Measurements from ENCODE around the gene NRG2. TPM values are rescaled to one million over a fixed set of nuclear protein-coding genes. Genes with fewer than 3 reads are reported as not detected.

Gene NRG2
- total and polyA plus RNA-seq, 2 of the 4 experiments (the other 2 are of a cell fraction) = 0.18 TPM; not detected in 1

DNA sequence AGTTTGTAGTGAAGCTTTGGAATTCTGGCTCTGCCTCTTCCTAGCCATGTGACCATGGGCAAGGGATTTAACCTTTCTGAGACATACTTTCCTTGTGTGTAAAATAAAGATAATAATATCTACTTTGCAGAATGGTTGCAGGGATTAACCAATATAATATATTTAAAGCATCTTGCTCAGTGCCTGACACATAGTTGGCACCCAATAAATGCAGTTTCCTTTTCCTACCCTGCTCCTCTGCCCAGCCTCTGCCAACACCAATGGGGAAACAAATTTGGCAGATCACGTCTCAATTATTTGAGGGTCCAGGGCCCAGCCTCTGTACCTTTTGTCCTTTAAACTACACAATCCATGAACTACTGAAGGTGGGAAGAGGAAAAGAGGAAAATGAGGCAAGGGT, 91.1 kb downstream of the NRG2 start:
- H4K20me1 ChIP-seq (ENCODE audit: insufficient read depth, low read length) = no peaks in the 10 kb centered on the region; the same call in 1 of the 2 replicates
- no TSS peak for BruUV-seq (replicated peaks)
- no peak overlapping the region for H3K27ac ChIP-seq (ENCODE audit: insufficient read depth, low read length)
- intact Hi-C loops (cut with micrococcal nuclease) (no loop called here), in situ Hi-C loops (cut with MboI; ENCODE audit: low sequenced_read_pairs) (no loop called here), dilution Hi-C loops (cut with HindIII; ENCODE audit: low sequenced_read_pairs, unreplicated experiment) (no loop called here)
- ChIA-PET CTCF (interaction anchor here (1.2 kb wide), 1 partner anchor 15 kb away, joined by 3 read pairs; no protein-coding TSS in a partner anchor), POLR2A (ENCODE audit: unreplicated experiment) (no interaction called here)
- no peak overlapping the region for H3K4ac ChIP-seq (ENCODE audit: low read depth, low read length)
- TF ChIP-seq, protein P1, sequence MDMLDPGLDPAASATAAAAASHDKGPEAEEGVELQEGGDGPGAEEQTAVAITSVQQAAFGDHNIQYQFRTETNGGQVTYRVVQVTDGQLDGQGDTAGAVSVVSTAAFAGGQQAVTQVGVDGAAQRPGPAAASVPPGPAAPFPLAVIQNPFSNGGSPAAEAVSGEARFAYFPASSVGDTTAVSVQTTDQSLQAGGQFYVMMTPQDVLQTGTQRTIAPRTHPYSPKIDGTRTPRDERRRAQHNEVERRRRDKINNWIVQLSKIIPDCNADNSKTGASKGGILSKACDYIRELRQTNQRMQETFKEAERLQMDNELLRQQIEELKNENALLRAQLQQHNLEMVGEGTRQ (IDR thresholded peaks at IDR 0.05; ENCODE audit: low read depth, low read length) = no peak
- TF ChIP-seq MXI1 (IDR thresholded peaks at IDR 0.05; ENCODE audit: borderline replicate concordance, low read depth, low read length) = no peak
- no peak for TF ChIP-seq POLR2A (IDR thresholded peaks at IDR 0.05; ENCODE audit: low read depth, low read length)
- no peak for TF ChIP-seq RFX5 (IDR thresholded peaks at IDR 0.05; ENCODE audit: low read depth, low read length)
- no peak for TF ChIP-seq FOS (IDR thresholded peaks at IDR 0.05; ENCODE audit: low read depth, low read length)
- no peak for TF ChIP-seq CEBPB (IDR thresholded peaks at IDR 0.05; ENCODE audit: low read depth, low read length)
- no peak for TF ChIP-seq MAZ (IDR thresholded peaks at IDR 0.05; ENCODE audit: borderline replicate concordance, low read depth, low read length)
- TF ChIP-seq NFE2L2 (IDR thresholded peaks at IDR 0.05; ENCODE audit: low read depth, low read length) = no peak
- no peak for TF ChIP-seq SMC3 (IDR thresholded peaks at IDR 0.05; ENCODE audit: low read depth, low read length)
- no peak for TF ChIP-seq CHD1 (IDR thresholded peaks at IDR 0.05; ENCODE audit: low read depth, low read length)
- TF ChIP-seq RAD21 (IDR thresholded peaks at IDR 0.05; ENCODE audit: low read length) = no peak
- TF ChIP-seq, protein P2, sequence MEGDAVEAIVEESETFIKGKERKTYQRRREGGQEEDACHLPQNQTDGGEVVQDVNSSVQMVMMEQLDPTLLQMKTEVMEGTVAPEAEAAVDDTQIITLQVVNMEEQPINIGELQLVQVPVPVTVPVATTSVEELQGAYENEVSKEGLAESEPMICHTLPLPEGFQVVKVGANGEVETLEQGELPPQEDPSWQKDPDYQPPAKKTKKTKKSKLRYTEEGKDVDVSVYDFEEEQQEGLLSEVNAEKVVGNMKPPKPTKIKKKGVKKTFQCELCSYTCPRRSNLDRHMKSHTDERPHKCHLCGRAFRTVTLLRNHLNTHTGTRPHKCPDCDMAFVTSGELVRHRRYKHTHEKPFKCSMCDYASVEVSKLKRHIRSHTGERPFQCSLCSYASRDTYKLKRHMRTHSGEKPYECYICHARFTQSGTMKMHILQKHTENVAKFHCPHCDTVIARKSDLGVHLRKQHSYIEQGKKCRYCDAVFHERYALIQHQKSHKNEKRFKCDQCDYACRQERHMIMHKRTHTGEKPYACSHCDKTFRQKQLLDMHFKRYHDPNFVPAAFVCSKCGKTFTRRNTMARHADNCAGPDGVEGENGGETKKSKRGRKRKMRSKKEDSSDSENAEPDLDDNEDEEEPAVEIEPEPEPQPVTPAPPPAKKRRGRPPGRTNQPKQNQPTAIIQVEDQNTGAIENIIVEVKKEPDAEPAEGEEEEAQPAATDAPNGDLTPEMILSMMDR (conservative IDR thresholded peaks at IDR 0.05; ENCODE audit: low read depth, low read length) = no peak
- TF ChIP-seq, protein P3, sequence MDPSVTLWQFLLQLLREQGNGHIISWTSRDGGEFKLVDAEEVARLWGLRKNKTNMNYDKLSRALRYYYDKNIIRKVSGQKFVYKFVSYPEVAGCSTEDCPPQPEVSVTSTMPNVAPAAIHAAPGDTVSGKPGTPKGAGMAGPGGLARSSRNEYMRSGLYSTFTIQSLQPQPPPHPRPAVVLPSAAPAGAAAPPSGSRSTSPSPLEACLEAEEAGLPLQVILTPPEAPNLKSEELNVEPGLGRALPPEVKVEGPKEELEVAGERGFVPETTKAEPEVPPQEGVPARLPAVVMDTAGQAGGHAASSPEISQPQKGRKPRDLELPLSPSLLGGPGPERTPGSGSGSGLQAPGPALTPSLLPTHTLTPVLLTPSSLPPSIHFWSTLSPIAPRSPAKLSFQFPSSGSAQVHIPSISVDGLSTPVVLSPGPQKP (IDR thresholded peaks at IDR 0.05; ENCODE audit: borderline replicate concordance, low read depth, low read length) = no peak
- no peak overlapping the region for H4K91ac ChIP-seq (ENCODE audit: insufficient read depth, low read depth, low read length)
- H2BK5ac ChIP-seq (ENCODE audit: low read depth, low read length, poor library complexity, severe bottlenecking) = no peak overlapping the region
- ATAC-seq (ENCODE audit: low read depth) (no peak), DNase-seq (no peak)
- H3K4me2 ChIP-seq (ENCODE audit: low read depth, low read length) = no peak overlapping the region
- H2BK120ac ChIP-seq (ENCODE audit: low read depth, low read length) = no peak overlapping the region
- no peak overlapping the region for H4K5ac ChIP-seq (ENCODE audit: low read depth, low read length)
- H3K9ac ChIP-seq (ENCODE audit: low read depth, low read length) = no peak overlapping the region
- no peak overlapping the region for H2AFZ ChIP-seq (replicated peaks; ENCODE audit: low read length, poor library complexity)
- no peak overlapping the region for H3K23ac ChIP-seq (ENCODE audit: low read depth, low read length)
- no peak overlapping the region for H2AK5ac ChIP-seq (ENCODE audit: low read depth, low read length)
- H3K14ac ChIP-seq (replicated peaks; ENCODE audit: low read depth, low read length) = no peak overlapping the region
- no peaks in the 10 kb centered on the region for H3K79me1 ChIP-seq (ENCODE audit: low read depth in 1 of 2, low read length in 2 of 2)
- no peak overlapping the region for H2BK20ac ChIP-seq (ENCODE audit: low read depth, low read length)
- no peaks in the 10 kb centered on the region for H3K4me1 ChIP-seq (ENCODE audit: control insufficient read depth, insufficient read depth, low read length)
- H2BK15ac ChIP-seq (ENCODE audit: low read depth, low read length) = no peak overlapping the region
- peaks cover 47% of the 10 kb centered on the region for H3K27me3 ChIP-seq (ENCODE audit: control insufficient read depth, insufficient read depth, low read length)
- H4K8ac ChIP-seq (ENCODE audit: low read depth in 2 of 2, low read length in 2 of 2) = no peak overlapping the region
- no peak overlapping the region for H2AK9ac ChIP-seq (replicated peaks; ENCODE audit: low read depth, low read length, poor library complexity)
- no CpG with 5 or more reads among the region's 1 CpG for WGBS, 2 experiments (ENCODE audit: extremely low coverage in 2 of 2, insufficient read length in 1 of 2)
- H3K18ac ChIP-seq (ENCODE audit: low read depth, low read length) = no peak overlapping the region
- no peaks in the 10 kb centered on the region for H3K36me3 ChIP-seq (ENCODE audit: control insufficient read depth, insufficient read depth, low read length)
- H3K9me3 ChIP-seq (ENCODE audit: control insufficient read depth, insufficient read depth, low read length) = no peaks in the 10 kb centered on the region
- no peak overlapping the region for H3K56ac ChIP-seq (ENCODE audit: extremely low read depth, insufficient read depth, low read length)
- no peak overlapping the region for H3K4me3 ChIP-seq (ENCODE audit: insufficient read depth, low read depth, low read length)
- 0 out of 2 replicates have a peak, but pooled peaks cover 3% of the 10 kb centered on the region for H3K9me1 ChIP-seq (ENCODE audit: insufficient read depth, low read length)

Measured in IMR-90 (cell line).